Middle frontal gyrus (tissue), 1 donor: ENCODE measurements around the gene BUB1B.

Experiments
- DNase-seq: peaks from one replicate; pipeline ENCODE4 v3.0.0-alpha.2; 2015; ENCODE audit warnings: low spot score; ENCODE audit errors: extremely low spot score

The BUB1B gene

DNA sequence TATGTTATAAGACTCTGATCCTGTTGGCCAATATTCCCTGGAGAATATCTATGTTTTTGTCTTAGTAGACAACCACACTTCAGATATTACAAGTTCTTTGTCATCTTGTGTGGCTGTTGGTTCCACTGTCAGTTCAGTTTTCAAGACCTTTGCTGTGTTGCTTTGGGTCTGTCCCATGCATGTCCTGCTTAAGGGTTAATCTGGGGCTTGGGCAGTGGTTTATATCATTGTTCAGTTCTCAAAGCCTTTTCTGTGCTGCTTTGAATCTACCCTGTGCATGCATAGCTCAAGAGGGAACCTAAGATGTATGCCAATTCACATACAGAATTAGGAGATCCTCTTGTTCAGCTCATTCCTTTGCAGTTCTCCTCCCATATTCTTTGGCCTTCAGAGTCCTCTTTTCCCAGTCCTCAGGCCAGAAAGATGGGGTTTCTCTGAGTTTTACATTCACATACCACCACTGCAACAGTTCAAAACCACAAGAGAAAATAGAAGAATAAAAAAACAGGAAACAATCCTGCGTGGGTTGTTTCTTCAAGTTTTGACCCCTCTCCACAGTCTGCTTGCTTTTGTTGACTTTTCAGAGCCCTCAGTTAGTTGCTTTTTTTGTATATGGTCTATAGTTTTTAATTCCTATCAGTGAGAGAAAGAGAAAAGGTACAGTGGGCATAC is 21.6 kb downstream of the BUB1B start:
- no peak for DNase-seq

GRCh38 chr15:40183636-40184463 is 23.0 kb downstream of the BUB1B start:
- no peak for DNase-seq

- DNase-seq = no peak
Observed at GRCh38 chr15:40190591-40190990, 29.7 kb downstream of the BUB1B start.

- no peak for DNase-seq
Observed at GRCh38 chr15:40192942-40193341, 32.1 kb downstream of the BUB1B start.

DNA sequence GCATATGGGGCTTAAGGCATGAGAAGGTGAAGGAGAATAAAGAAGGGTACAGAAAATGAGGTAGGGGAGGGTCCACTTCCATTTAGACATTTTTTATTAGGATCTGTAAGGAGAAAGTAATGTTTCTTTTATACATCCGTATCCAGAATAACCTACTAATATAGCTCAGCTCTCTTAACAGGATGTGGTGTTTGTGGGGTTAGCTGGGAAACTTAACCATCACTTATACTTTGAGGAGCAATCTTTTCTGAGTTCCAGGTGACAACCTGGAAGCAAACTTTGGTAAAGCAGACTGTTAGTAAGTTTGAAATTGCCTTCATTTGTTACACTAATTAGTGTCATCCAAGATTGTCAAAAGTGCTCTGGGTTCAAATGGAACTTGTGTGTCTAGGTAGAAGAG is 36.6 kb downstream of the BUB1B start:
- no peak for DNase-seq

GRCh38 chr15:40198355-40199085 is 37.7 kb downstream of the BUB1B start:
- no peak for DNase-seq

DNA sequence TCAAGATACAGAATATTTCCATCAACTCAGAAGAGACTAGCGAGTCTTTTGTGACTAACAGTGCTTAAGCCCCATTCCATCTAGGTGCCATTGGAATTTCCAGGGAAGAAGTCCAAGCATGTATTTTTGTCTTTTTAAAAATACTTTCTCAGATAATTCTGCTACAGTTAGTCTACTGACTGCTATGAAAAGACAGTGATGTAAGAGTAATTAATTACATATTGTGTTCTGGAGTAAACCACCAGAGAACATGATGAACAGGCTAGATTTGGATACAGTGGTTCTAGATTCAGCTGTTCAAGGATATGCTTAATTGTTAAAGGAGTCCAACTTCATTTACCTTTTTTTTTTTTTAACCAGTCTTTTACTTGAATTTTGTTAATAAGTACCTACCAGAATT is 43.2 kb downstream of the BUB1B start:
- DNase-seq = no peak

- DNase-seq = peak; percentile 59
Observed at GRCh38 chr15:40217166-40217824, 56.4 kb downstream of the BUB1B start.

- no peak for DNase-seq
Observed at GRCh38 chr15:40219801-40220200, 58.9 kb downstream of the BUB1B start.

- DNase-seq = no peak
Observed at GRCh38 chr15:40222131-40222530, 61.3 kb downstream of the BUB1B start.

DNA sequence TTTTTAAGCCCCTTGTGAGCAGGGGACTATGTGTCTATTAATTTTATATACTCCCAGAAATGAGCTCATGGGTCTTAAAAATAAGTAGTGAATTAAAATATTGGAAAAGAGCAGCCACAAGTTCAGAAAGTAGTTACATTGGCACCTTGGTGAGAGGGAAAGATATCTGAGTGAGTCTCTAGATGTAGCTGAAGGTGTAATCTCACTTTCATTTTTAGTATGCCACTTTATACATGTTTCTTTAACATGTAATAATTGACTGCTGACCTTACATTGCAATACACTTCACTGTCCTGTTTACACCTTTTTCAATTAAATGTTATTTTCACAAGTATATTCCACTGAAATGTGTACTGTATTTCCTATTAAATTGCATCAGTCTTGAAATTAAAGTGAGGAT is 65.9 kb downstream of the BUB1B start:
- no peak for DNase-seq

DNA sequence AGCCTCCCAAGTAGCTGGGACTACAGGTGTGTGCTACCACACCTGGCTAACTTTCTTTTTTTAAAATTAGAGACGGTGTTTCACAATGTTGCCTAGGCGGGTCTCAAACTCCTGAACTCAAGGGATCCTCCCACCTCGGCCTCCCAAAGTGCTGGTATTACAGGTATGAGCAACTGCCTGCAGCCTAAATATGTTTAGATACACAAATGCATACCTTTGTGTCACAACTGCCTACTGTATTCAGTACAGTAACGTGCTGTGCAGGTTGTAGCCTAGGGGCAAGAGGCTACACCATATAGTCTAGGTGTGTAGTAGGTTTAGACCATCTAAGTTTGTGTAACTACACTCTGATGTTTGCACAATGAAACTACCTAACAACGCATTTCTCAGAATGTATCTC is 68.4 kb downstream of the BUB1B start:
- DNase-seq = no peak

- DNase-seq = no peak
Observed at GRCh38 chr15:40229956-40230355, 69.1 kb downstream of the BUB1B start.

DNA sequence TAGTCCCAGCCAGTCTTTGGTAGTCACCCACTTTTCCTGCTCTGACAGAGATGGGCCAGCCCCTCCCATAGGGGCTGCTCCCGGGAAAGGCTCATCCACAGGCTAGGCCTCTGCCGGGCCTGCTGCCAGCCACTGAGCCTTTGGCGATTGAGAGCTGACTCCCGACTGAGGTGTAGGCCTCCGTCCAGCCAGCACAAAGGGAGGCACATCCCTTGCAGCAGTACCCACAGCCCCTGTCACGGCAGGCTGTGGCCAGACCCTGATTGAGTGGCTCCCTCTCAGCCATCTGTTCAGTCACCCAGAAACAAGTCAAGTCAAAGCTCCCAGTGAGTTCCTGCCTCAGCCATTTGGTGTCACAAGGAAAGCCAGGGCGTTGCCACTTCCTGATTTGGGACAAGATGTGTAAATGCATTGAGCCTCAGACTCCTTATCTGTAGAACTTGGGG is 71.8 kb downstream of the BUB1B start:
- no peak for DNase-seq

DNA sequence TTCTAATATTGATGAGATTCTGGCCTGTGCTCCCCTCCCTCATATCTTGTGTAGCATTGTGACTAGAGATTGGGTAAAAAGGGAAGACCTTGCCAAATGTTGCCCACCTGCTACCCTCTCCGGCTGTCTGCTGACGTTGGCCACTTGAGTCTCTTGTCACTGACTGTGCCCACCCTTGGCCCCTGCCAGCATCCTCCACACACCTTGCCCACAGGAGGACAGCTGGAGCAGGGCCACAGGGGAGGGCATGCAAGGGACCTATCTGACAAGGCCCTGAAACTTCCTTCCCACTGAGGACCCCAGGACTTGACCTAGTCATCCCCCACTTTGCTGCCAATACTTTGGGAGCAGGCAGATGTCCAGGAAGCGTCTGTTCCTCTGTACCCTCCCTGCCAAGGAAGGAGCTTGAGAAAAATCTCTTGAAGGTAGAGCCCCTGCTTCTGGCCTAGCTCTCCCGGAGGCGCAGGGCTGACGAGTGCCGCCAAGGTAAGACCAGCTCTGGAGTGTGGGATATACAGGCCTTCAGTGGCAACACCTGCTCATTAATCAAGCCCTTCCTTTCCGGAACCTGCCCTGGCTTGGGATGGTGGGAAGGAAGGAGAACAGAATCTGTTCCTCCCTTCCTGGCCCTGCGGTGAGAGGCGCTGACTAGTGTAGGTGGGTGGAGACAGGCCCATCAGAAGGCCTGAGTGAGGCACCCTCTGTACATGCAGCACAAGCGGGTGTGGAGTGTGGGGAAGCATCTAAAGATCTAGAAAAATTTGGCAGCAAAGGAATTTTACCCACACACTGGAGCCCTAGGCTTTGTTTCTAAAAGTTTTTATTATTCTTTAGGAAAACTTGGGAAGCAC is 73.1 kb downstream of the BUB1B start:
- no peak for DNase-seq

DNA sequence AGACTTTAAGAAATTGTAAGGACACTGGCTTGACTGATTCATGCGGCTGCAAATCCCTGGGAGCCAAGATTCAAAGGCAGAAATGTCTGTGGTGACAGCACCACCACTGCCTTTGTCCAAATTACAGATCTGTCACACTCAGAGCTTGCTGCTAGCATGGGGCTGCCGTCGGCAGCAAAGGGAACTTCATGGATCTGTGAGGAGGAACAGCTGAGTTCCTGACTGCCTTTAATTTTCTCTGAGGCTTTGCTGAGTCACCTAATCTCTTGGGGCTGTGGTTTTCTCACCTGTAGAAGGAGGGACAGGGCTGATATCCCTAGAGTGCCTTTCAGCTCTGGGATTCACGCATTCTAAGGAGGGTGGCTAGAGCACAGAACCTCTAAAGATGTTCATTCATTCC is 73.9 kb downstream of the BUB1B start:
- DNase-seq = no peak

DNA sequence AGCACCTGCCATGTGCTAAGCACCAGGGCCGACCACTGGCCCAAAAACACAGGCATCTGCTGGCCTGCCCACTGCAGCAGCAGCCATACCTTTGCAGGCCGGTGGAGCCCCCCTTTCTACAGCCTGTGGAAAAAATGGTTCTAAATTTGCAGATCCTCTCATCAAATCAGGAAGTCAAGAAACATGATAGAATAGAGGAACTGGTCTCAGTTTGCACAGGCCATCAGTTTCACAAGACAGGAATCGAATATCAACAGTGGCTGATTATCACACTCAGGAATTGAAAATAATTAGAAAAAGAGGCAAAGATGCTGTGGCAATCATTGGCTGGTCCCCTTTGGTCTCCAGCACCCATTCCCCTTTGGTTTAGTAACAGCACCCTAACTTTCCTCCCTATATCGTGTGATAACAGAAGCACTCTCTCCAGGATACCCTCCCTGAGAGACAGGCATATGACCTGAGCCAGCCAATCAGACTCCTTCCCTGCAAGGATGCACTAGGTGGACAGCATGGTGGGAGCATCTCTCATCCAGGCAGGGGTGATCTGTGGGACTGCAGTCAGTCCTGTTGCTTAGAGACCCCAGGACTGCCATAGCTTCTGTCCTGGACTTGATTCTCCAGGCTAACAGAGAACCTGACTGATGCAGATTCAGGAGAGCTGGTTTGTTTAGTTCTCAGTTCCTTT is 74.5 kb downstream of the BUB1B start:
- no peak for DNase-seq

DNA sequence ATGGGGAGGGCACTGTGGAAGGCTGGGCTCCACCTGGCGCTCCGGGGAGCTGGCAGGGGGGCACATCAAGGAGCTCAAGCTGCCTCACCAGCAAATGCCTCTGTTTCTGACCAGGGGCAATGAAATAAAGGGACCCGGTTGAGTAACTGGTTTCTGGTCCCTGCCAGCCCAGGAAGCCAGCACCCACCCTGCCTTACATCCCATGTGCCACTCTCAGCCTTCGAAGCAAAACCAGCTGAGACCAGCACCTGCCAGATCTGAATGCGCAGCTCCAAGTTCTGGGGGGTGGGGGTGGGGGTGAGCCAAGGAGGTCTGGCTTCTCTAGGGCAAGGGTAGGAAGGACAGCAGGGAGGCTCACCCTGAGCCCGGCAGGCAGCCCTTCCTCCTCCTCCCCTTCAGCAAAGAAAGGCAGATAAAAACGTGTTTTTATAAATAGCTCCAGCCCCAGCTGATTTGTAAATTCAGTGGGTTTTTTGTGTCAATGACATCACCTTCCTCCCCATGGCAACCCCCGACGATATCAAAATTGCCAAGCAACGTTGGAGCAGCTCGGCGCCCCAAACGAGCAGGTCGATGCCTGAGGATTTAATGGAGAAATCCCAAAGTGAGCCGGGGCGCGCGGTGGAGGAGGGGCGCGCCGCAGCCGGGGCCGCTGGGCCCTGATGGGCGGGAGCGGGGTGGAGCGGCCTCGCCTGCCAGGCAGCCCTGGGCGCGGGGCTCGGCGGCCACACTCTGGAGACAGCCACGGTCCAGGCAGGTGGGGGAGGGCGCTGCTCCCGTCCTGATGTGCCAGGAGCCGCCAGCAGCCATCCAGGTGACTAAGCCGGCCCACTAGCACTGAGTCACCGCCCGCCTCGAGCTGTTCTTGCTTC is 77.9 kb downstream of the BUB1B start, which contains the start of gene PAK6:
Gene PAK6 (plus strand): TSS at position 532 of the 872 bp plus-strand sequence. CDS start 25,723 bp downstream, outside the sequence.
- DNase-seq = no peak

DNA sequence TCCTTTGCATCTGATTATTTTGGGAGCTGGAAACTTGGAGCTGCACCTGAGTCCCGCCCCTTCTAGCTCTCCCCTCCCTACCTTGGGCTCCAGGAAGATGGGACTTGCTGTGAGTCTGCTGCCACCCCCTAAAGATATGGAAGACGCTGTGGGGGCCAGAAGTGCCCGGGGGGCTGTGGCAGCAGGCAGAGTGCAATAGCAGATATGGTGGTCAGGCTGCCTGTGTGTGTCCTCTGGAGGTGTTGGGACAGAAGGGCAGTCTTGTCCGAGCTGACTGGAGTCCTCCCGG is 78.5 kb downstream of the BUB1B start:
- no peak for DNase-seq
